ENCODE results near the gene OLFML1.
A peak's percentile ranks its signal among the peaks of the same experiment; 100 is the strongest.

Gene OLFML1

DNA sequence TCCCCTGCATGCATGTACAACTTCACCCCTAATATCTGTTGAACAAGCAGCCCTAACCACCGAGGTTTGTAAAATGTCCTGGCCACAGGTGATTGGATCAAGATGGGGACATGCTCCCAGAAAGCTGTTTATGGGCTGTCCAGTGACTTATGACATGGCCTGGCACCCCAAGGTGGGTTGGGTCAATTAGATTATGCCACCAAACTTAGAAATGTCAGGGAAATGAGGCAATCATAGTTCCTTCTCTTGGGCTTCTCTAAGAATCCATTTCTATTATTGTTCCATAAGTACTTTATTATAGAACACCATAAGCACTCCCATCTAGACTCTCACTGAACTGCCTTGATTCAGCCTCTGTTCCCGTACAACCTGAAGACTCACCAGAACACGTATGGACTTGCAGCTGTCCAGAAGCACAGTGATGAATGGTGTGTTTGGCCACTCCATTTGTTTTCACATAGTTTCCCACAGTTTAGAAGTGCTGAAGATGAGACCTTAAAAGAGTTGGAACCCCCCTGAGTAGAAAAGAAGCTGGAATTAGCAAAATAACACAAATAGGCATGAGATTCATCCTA lies 45.5 kb upstream of the OLFML1 start:
- Histone ChIP-seq H3K27ac (replicated peaks) (no peak overlapping the region), H3K27me3 (ENCODE audit: insufficient read depth, poor library complexity, severe bottlenecking) (no peaks in the 10 kb centered on the region), H3K4me3 (replicated peaks; ENCODE audit: insufficient read depth, low read length) (no peak overlapping the region)
- DNase-seq (ENCODE audit: low read depth in 1 of 2, low spot score in 1 of 2), result no peak
- TF ChIP-seq SPI1 (IDR thresholded peaks at IDR 0.05; ENCODE audit: borderline replicate concordance, low read depth), result no peak
- TF ChIP-seq, protein P1, sequence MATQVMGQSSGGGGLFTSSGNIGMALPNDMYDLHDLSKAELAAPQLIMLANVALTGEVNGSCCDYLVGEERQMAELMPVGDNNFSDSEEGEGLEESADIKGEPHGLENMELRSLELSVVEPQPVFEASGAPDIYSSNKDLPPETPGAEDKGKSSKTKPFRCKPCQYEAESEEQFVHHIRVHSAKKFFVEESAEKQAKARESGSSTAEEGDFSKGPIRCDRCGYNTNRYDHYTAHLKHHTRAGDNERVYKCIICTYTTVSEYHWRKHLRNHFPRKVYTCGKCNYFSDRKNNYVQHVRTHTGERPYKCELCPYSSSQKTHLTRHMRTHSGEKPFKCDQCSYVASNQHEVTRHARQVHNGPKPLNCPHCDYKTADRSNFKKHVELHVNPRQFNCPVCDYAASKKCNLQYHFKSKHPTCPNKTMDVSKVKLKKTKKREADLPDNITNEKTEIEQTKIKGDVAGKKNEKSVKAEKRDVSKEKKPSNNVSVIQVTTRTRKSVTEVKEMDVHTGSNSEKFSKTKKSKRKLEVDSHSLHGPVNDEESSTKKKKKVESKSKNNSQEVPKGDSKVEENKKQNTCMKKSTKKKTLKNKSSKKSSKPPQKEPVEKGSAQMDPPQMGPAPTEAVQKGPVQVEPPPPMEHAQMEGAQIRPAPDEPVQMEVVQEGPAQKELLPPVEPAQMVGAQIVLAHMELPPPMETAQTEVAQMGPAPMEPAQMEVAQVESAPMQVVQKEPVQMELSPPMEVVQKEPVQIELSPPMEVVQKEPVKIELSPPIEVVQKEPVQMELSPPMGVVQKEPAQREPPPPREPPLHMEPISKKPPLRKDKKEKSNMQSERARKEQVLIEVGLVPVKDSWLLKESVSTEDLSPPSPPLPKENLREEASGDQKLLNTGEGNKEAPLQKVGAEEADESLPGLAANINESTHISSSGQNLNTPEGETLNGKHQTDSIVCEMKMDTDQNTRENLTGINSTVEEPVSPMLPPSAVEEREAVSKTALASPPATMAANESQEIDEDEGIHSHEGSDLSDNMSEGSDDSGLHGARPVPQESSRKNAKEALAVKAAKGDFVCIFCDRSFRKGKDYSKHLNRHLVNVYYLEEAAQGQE (IDR thresholded peaks at IDR 0.05; ENCODE audit: insufficient replicate concordance, low read depth), result no peak
- TF ChIP-seq GABPA (IDR thresholded peaks at IDR 0.05; ENCODE audit: low read depth), result no peak
- TF ChIP-seq POLR2AphosphoS5 (IDR thresholded peaks at IDR 0.05; ENCODE audit: low read depth), result no peak
- TF ChIP-seq, protein P2, sequence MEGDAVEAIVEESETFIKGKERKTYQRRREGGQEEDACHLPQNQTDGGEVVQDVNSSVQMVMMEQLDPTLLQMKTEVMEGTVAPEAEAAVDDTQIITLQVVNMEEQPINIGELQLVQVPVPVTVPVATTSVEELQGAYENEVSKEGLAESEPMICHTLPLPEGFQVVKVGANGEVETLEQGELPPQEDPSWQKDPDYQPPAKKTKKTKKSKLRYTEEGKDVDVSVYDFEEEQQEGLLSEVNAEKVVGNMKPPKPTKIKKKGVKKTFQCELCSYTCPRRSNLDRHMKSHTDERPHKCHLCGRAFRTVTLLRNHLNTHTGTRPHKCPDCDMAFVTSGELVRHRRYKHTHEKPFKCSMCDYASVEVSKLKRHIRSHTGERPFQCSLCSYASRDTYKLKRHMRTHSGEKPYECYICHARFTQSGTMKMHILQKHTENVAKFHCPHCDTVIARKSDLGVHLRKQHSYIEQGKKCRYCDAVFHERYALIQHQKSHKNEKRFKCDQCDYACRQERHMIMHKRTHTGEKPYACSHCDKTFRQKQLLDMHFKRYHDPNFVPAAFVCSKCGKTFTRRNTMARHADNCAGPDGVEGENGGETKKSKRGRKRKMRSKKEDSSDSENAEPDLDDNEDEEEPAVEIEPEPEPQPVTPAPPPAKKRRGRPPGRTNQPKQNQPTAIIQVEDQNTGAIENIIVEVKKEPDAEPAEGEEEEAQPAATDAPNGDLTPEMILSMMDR (IDR thresholded peaks at IDR 0.05; ENCODE audit: insufficient read depth, low read length), result no peak

DNA sequence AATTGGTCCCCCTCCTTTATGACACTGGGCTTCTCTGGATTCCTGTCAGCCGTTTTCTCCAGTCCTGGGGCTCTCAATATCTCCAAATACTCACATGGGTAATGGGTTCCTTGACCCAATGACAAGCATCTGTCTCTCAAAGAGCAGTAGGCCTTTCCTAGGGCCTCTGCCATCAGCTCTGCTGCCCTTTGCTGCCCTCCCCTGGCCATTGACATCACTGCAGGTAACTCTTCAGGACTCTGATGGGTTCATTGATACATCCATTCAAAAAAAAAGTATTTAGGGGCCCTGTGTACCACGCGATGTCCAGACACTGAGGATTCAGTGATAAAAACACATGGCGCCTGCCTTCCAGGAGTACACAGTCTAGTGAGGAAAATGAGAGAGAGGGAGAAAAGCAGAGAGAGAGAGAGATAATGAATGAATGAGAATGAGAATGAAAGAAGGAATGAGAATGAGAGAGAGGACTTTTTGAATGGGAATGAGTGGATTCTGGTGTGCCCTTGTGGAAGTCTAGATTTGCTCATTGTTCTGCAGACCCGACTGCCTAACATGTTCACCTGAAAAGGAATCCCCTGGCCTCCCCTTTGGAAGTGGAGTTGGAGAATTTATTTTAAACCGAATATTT lies 42.6 kb upstream of the OLFML1 start:
- peak; percentile 14 to 66 for DNase-seq (ENCODE audit: low read depth in 1 of 2, low spot score in 1 of 2)
- Histone ChIP-seq H3K4me3 (replicated peaks; ENCODE audit: insufficient read depth, low read length) (no peak overlapping the region), H3K27me3 (ENCODE audit: insufficient read depth, poor library complexity, severe bottlenecking) (no peaks in the 10 kb centered on the region), H3K27ac (replicated peaks) (no peak overlapping the region)
- TF ChIP-seq, protein P2 (IDR thresholded peaks at IDR 0.05; ENCODE audit: insufficient read depth, low read length), result peak; percentile 48
- TF ChIP-seq, protein P1 (IDR thresholded peaks at IDR 0.05; ENCODE audit: insufficient replicate concordance, low read depth), result no peak
- no peak for TF ChIP-seq POLR2AphosphoS5 (IDR thresholded peaks at IDR 0.05; ENCODE audit: low read depth)

DNA sequence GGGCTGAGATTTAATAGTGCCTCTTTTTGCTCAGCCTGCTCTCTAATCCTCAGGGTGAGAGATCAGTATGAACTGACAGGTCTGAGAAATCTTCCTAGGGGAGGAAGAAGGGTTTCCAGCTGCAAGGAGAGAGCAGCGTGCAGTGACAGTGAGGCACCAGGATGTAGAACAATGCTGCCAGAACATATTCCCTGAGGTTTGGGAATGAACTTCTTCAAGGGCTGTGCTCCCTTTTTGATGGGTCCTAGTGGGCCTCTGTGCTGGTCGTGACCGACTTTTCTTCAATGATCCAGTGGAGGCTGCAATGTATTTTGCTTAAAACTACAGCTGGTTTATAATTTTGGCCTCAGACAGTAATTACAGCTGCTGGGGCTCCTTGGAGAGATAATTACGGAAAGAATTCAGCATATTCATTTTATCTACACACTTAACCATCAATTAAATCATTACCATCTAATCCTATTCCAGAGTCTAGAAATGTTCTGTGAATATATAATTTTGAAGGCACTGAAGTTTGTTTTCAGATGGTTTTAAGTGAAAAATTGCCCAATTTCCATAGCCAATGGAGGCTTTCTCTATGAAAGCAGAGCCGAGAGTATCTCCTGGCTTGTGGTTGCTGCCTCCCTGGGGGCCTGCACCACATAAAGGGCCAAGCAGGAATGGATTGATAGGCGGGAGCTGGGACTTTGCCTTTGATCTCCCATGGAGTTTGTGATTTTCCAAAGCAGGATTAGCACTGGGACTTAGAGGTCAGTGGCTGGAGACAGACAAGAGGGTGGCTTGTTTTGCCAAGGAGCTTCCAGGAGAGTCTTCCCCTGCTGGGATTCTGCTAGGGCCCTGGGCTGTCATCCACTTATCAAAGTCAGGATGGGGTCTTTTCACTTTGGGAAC lies 41.0 kb upstream of the OLFML1 start:
- Histone ChIP-seq H3K27ac (replicated peaks) (no peak overlapping the region), H3K4me3 (replicated peaks; ENCODE audit: insufficient read depth, low read length) (no peak overlapping the region), H3K27me3 (ENCODE audit: insufficient read depth, poor library complexity, severe bottlenecking) (no peaks in the 10 kb centered on the region)
- no peak for DNase-seq (ENCODE audit: low read depth in 1 of 2, low spot score in 1 of 2)
- TF ChIP-seq, protein P2 (IDR thresholded peaks at IDR 0.05; ENCODE audit: insufficient read depth, low read length), result no peak

Data from HL-60 (cell line).